Raji (cell line): ENCODE data around the gene ALPK3.

Experiments
- POLR2A ChIP-seq: IDR thresholded peaks from 2 replicates; pipeline ENCODE4 v1.6.1; 2011; ENCODE audit warnings: low read depth, low read length, control low read depth; ENCODE audit not compliant: insufficient read depth

Gene ALPK3

GRCh38 chr15:84826369-84826823 lies 9.2 kb downstream of the ALPK3 start:
- TF ChIP-seq POLR2A: no peak

DNA sequence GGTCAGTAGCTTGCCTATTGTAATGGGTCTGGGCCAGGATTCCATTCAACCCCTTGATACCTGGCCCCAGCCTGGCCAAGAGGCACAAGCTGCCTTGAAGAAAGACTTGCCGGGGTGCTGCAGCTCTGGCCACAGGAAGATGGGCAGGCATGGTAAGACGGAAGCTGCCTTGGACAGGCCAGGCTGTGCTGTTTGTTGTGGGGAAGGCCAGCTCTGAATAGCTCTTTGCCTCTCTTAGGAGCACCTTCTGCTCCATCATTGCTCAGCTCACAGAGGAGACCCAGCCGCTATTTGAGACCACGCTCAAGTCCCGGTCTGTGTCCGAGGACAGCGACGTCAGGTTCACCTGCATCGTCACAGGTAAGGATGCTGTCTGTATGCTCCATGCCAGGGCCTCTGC lies 10.1 kb downstream of the ALPK3 start:
- TF ChIP-seq POLR2A: no peak

GRCh38 chr15:84828086-84828908 lies 11.1 kb downstream of the ALPK3 start:
- no peak for TF ChIP-seq POLR2A

GRCh38 chr15:84829428-84829827 lies 12.3 kb downstream of the ALPK3 start:
- no peak for TF ChIP-seq POLR2A

- no peak for TF ChIP-seq POLR2A
Measured at GRCh38 chr15:84830036-84830435, 12.9 kb downstream of the ALPK3 start.

GRCh38 chr15:84831028-84831427 lies 13.9 kb downstream of the ALPK3 start:
- no peak for TF ChIP-seq POLR2A

DNA sequence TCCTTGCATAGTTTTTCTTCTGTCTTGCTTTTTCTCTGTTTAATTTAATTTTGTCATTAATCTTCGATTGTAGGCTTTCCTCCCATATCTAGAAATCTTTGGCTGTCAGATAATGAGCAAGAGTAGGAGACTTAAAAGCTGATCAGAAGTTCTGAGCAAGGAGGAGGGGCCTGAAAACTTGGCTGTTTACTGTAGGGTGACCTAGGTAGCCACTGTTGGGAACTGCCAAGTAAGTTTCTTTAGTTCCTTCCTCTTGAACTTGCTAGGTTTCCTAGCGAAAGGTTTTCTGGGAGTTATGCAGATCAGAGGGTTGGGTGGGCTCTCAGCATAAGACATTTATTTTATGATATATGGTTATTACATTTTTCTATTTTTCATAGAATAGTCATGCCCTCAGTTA lies 14.5 kb downstream of the ALPK3 start:
- TF ChIP-seq POLR2A: no peak

GRCh38 chr15:84832448-84833040 lies 15.4 kb downstream of the ALPK3 start:
- TF ChIP-seq POLR2A: no peak

DNA sequence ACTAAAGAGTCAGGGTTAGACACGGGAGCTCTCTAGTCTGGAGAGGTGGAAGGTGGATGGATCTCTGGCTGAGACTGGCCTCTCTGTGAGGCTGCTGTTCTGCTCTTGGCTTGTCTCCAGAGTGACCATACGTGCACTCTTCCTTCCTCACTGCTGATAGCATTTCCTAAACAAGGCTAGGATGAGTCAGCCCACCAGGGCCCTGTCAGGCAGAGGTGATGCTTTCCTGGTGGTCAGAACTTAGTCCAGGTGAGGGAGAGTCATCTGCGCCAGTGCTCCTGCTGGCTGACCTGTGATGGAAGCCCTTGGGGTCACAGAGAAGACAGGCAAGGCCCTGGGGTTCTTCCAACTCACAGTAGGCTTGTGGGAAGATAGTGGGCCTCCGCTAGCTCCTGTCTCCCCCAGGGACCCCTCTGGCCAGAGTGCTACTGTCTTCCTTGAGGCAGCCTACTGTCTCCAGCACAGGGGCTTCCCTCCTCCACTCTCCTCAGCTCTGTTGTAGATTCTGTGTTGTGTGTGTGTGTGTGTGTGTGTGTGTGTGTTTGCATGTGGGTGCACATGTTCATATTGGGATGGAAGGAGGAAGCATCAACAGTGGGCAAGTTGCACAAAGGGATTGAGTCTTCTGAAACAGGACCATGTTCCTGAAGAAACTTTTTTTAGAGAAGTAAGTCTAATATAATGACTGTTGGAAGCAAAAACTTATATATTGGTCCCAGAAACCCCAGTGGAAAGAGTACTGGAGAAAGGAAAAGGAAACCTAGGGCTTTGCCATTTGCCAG lies 16.5 kb downstream of the ALPK3 start:
- TF ChIP-seq POLR2A: no peak

DNA sequence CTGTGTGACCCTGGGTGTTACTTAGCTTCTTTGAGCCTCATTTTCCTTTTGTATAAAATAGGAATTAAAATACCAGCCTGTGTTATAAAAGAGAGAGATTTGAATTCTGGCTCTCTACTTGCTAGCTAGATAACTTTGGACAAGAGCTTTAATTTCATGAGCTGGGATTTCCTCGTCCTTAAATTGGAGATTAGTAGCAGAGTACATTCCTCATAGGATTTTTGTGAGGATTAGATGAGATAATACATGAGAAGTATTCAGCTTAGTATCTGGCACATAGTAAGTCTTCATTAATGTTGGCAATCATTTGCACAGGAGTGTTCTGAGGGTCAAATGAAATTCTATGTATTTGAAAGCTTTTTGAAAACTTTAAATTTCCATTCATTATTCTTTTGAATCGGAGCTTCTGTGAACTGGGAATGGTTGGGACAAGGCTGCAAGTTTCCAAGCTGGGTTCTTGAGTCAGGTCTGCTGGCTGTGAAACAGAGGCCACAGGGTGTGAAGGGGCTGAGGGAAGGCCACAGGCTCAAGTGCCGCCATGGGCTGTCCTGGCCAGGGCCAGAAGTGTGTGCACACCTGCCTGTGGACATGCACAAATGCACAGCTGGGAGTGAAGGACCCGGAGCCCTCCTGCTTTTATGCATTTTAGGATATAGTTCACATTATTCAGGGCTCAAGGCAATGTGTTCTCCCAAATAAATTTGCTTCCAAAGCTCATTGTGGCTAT lies 17.2 kb downstream of the ALPK3 start:
- TF ChIP-seq POLR2A: no peak

DNA sequence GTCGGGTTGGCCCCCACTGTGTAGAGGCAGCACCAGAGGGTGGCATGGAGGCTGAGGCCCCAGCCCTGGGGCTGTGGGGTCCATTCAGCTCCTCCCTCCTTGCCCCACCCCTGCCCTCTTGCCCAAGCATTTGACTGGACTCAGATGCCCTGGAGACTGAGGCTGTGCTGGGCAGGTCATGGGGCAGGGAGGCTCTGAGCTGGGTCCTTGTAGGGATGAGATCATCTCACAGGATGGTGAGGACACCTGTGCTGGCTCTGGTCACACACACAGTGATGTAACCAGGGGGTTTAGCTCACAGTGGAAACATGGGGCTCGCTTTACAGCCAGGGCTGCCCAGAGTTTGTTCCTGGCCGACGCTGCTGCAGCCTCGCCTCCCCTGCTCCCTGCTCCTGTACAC lies 17.8 kb downstream of the ALPK3 start:
- TF ChIP-seq POLR2A: no peak

GRCh38 chr15:84835661-84836337 lies 18.6 kb downstream of the ALPK3 start:
- TF ChIP-seq POLR2A: no peak

DNA sequence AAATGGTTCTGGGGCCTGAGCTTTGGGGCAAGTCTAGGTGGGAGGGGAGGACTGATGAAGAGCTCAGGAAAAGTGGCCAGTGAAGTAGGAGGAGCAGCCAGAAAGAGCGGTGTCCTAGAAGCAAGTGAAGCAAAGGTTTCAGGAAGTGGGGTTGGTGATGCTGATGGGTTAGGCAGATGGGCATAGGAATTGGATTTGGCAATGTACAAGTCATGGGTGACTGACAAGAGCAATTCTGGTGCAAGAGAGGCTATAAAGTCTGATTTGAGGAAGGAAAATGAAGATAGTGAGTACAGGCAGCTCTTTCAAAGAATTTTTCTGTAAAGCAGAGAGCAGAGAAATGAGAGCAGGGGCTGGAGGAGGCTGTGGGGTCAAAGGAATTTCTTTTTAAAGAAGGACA lies 19.7 kb downstream of the ALPK3 start:
- TF ChIP-seq POLR2A: no peak

GRCh38 chr15:84839714-84840113 lies 22.6 kb downstream of the ALPK3 start:
- TF ChIP-seq POLR2A: no peak

DNA sequence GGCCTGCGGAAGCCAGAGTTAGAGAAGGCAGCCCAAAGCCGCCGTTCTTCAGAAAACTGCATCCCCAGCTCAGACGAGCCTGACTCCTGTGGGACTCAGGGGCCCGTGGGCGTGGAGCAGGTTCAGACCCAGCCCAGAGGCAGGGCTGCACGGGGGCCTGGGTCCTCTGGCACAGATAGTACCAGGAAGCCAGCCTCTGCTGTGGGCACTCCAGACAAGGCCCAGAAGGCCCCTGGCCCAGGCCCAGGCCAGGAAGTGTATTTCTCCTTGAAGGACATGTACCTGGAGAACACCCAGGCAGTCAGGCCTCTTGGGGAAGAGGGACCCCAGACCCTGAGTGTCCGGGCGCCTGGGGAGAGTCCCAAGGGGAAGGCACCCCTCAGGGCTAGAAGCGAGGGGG lies 23.1 kb downstream of the ALPK3 start:
- TF ChIP-seq POLR2A: no peak

DNA sequence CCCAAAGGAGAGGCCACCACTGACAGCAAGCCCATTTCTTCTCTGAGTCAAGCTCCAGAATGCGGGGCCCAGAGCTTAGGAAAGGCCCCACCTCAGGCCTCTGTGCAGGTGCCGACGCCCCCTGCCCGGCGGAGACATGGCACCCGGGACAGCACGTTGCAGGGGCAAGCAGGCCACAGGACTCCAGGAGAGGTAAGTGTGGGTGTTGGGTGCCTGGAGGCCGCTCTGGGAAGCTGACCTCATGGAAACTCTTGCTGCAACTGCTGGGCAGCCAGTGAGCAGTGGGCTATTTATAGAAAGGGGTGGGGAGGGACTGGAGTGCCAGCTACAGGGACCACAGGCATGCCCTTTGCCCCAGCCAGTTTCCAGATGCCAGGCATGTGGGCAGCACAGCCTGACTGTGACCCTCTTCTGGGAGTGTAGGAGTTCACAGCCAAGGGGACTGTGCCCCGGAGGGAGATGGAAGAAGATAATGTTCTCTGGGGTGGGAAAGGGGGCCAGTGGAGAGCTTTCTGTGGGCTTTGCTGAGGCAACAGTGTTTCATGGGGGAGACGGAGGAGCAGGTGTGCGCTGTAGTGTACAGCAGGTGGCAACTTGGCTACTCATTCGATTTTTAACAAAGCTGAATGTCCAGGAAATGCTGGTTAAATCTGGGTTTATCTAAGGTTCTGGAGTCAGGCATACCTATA lies 23.7 kb downstream of the ALPK3 start:
- TF ChIP-seq POLR2A: no peak
